Stomach (tissue), 9 donors: Measurements from ENCODE around the gene PDE9A. TPM values are rescaled to one million over a fixed set of nuclear protein-coding genes. Genes with fewer than 3 reads are reported as not detected.
"Not testable (repeated sequence)": the region's sequence is repeated elsewhere in the genome, so short reads cannot be mapped to it uniquely, and the experiment has no call there.

ENCODE experiments used
- DNase-seq, 2 donors: peaks; one replicate each; pipeline versions ENCODE4 v3.0.0 to v3.0.0-alpha.2; 2013 to 2019
- H3K27ac ChIP-seq, 5 donors: fragments of 200-600 bp in 4 of 5; sonication (generic) in 4 of 5; one replicate each; pipeline ENCODE4 v1.5.1; 2013 to 2019; ENCODE audit warnings: mild to moderate bottlenecking in 1 of 5, moderate library complexity in 1 of 5
- H3K27me3 ChIP-seq, 3 donors: fragments of 200-600 bp; sonication (generic); one replicate each; pipeline ENCODE4 v1.5.1; 2017 to 2019; ENCODE audit warnings: mixed run types in 1 of 3
- H3K36me3 ChIP-seq, 4 donors: fragments of 200-600 bp; sonication (generic); 1 replicate in 3 of 4; 2 replicates in 1 of 4; pipeline ENCODE4 v1.5.1; 2016 to 2019
- H3K4me1 ChIP-seq, 4 donors: fragments of 200-600 bp; sonication (generic); one replicate each; pipeline ENCODE4 v1.5.1; 2016 to 2019
- H3K4me3 ChIP-seq, 4 donors: fragments of 200-600 bp; sonication (generic) in 3 of 4; one replicate each; pipeline ENCODE4 v1.5.1; 2016 to 2019; ENCODE audit warnings: mild to moderate bottlenecking in 1 of 4
- H3K9me3 ChIP-seq, 4 donors: fragments of 200-600 bp; sonication (generic); one replicate each; pipeline ENCODE4 v1.5.1; 2016 to 2019
- CTCF ChIP-seq, 7 experiments: fragments of 450-650 bp in 4 of 7; fragments of 200-600 bp in 3 of 7; sonication (generic) in 3 of 7; IDR thresholded peaks; one replicate each; pipeline ENCODE4 v1.5.1; 2016 to 2019; ENCODE audit warnings: antibody characterized with exemption in 7 of 7, control low read depth in 2 of 7, mild to moderate bottlenecking in 1 of 7
- EP300 ChIP-seq: sonication (generic); formaldehyde crosslinking; IDR thresholded peaks from one replicate; pipeline ENCODE4 v1.6.1; 2017; ENCODE audit warnings: antibody characterized with exemption
- POLR2A ChIP-seq, 4 donors: fragments of 450-650 bp; IDR thresholded peaks; one replicate each; pipeline ENCODE4 v1.6.1; 2016; ENCODE audit warnings: antibody characterized with exemption in 4 of 4, control low read depth in 2 of 4, mild to moderate bottlenecking in 1 of 4, moderate library complexity in 1 of 4
- POLR2AphosphoS5 ChIP-seq, 3 donors: sonication (generic); formaldehyde crosslinking; IDR thresholded peaks; one replicate each; pipeline ENCODE4 v1.6.1; 2016; ENCODE audit warnings: antibody characterized with exemption in 3 of 3
- WGBS, 5 donors: extraction: QIAGEN DNeasy Blood & Tissue Kit in 3 of 5; methylation state at CpG; one replicate each; pipeline versions ENCODE4 v1.1.5 to v1.1.7; 2013 to 2018; 5-methylcytosine and 5-hydroxymethylcytosine counted together
- intact Hi-C: fragments of 100-400 bp; cut with DNase I; formaldehyde crosslinking; loops from one replicate; pipeline ENCODE4 v1.15.1; 2023; ENCODE audit warnings: low total_unique reads
- polyA plus RNA-seq, 3 donors: library from polyadenylated mRNA; stranded (reverse); fragments of 200-250 nt; gene quantifications; one replicate each; pipeline ENCODE4 v1.2.3, GENCODE V29; 2013
- total RNA-seq, 5 donors: library from RNA; depleted of rRNA; stranded (reverse); fragments of >200 nt; gene quantifications; one replicate each; pipeline versions ENCODE4 v1.1.0 to v1.2.3, GENCODE V29; 2014 to 2016
- donor health status: healthy with polysubstance abuse.
- donor health status: Bipolar disorder and iron deficiency.
- donor health status: healthy.

Gene PDE9A
- total and polyA plus RNA-seq, 8 donors = 6.4 to 77.1 (median 11.9) TPM

GRCh38 chr21:42716074-42716473 is 62.7 kb downstream of the PDE9A start:
- no peak for TF ChIP-seq CTCF (IDR thresholded peaks at IDR 0.05)
- no peak for TF ChIP-seq POLR2A (IDR thresholded peaks at IDR 0.05)
- no peak for TF ChIP-seq EP300
- TF ChIP-seq POLR2AphosphoS5 (IDR thresholded peaks at IDR 0.05) = no peak
- Histone ChIP-seq H3K4me1 (peaks cover 0 to 10% (median 5%) of the 10 kb centered on the region in 4 donors), H3K36me3 (no peaks in the 10 kb centered on the region), H3K4me3 (no peak overlapping the region), H3K27ac (no peak overlapping the region), H3K9me3 (no peaks in the 10 kb centered on the region), H3K27me3 (no peaks in the 10 kb centered on the region)
- 69 to 79% (median 77%) methylated on average over 3 of the region's 3 CpGs for WGBS, 5 donors
- DNase-seq = no peak
- intact Hi-C loops = no loop called here

GRCh38 chr21:42720484-42720883 is 67.1 kb downstream of the PDE9A start:
- intact Hi-C loops, H3K27me3 ChIP-seq, DNase-seq, H3K9me3 ChIP-seq, H3K4me3 ChIP-seq, H3K36me3 ChIP-seq, H3K27ac ChIP-seq: not testable (repeated sequence)
- WGBS, 5 donors = 83 to 96% (median 89%) methylated on average over 10 to 12 of the region's 12 CpGs
- H3K4me1 ChIP-seq = peaks cover 12 to 43% (median 22%) of the 10 kb centered on the region in 4 donors

GRCh38 chr21:42721341-42721824 is 68.0 kb downstream of the PDE9A start:
- intact Hi-C loops = no loop called here
- Histone ChIP-seq H3K36me3 (no peaks in the 10 kb centered on the region), H3K27me3 (no peaks in the 10 kb centered on the region), H3K9me3 (no peaks in the 10 kb centered on the region), H3K4me3 (no peak overlapping the region), H3K4me1 (peaks cover 12 to 36% (median 18%) of the 10 kb centered on the region in 4 donors), H3K27ac (peak overlapping the region in 2 of 5 donors; percentile 17 to 24)
- TF ChIP-seq POLR2AphosphoS5 (IDR thresholded peaks at IDR 0.05) = peak in 1 of 3 donors; percentile 9
- TF ChIP-seq CTCF (IDR thresholded peaks at IDR 0.05) = no peak
- TF ChIP-seq POLR2A (IDR thresholded peaks at IDR 0.05) = no peak
- TF ChIP-seq EP300 = no peak
- no peak for DNase-seq
- WGBS, 5 donors = 33 to 68% (median 49%) methylated on average over 6 of the region's 6 CpGs

- DNase-seq = no peak
- Histone ChIP-seq H3K27me3 (no peaks in the 10 kb centered on the region), H3K9me3 (no peaks in the 10 kb centered on the region), H3K4me3 (no peak overlapping the region), H3K4me1 (peaks cover 12 to 36% (median 18%) of the 10 kb centered on the region in 4 donors), H3K27ac (peak overlapping the region in 1 of 5 donors; percentile 42), H3K36me3 (no peaks in the 10 kb centered on the region)
- 79 to 87% (median 85%) methylated on average over 11 of the region's 11 CpGs for WGBS, 5 donors
- intact Hi-C loops = no loop called here
- no peak for TF ChIP-seq EP300
These were observed 68.7 kb downstream of the PDE9A start for GRCh38 chr21:42722153-42722552.

GRCh38 chr21:42722808-42723473 is 69.5 kb downstream of the PDE9A start:
- Histone ChIP-seq H3K4me3 (no peak overlapping the region), H3K36me3 (no peaks in the 10 kb centered on the region), H3K27ac (peak overlapping the region in 3 of 5 donors; percentile 12 to 42 (median 29)), H3K4me1 (peaks cover 12 to 36% (median 18%) of the 10 kb centered on the region in 4 donors), H3K9me3 (no peaks in the 10 kb centered on the region), H3K27me3 (no peaks in the 10 kb centered on the region)
- no peak for DNase-seq
- TF ChIP-seq CTCF (IDR thresholded peaks at IDR 0.05) (no peak), POLR2AphosphoS5 (IDR thresholded peaks at IDR 0.05) (no peak), POLR2A (IDR thresholded peaks at IDR 0.05) (no peak), EP300 (no peak)
- intact Hi-C loops = no loop called here
- 50 to 67% (median 53%) methylated on average over 7 to 10 of the region's 10 CpGs for WGBS, 5 donors
